GM23338 (cell line): ENCODE measurements around the gene RIMS1. TPM values are rescaled to one million over a fixed set of nuclear protein-coding genes. Genes with fewer than 3 reads are reported as not detected.

Experiments used
- ATAC-seq: fragments of 200-7000 bp; cut with Tn5 transposase; 3 replicates; pipeline ENCODE4 v1.9.1; 2020
- DNase-seq: peaks from one replicate; pipeline ENCODE4 v3.0.0-alpha.2; 2015; ENCODE audit warnings: low spot score
- H2AFZ ChIP-seq: fragments of 200-600 bp; sonication (generic); 2 replicates; pipeline ENCODE4 v1.8.0; 2016; ENCODE audit warnings: antibody characterized with exemption, mild to moderate bottlenecking, moderate library complexity
- H3F3A ChIP-seq: fragments of 200-600 bp; sonication (generic); replicated peaks from 2 replicates; pipeline ENCODE4 v1.8.0; 2017; ENCODE audit warnings: antibody characterized with exemption, mixed run types, low read depth
- H3K27ac ChIP-seq: fragments of 200-600 bp; sonication (generic); 2 replicates; pipeline ENCODE4 v1.6.1; 2016; ENCODE audit warnings: low read depth
- H3K27me3 ChIP-seq: fragments of 200-600 bp; sonication (generic); 2 replicates; pipeline ENCODE4 v1.8.0; 2016; ENCODE audit warnings: mild to moderate bottlenecking, mixed run types, moderate library complexity; ENCODE audit not compliant: insufficient read depth
- H3K36me3 ChIP-seq: fragments of 200-600 bp; sonication (generic); 2 replicates; pipeline ENCODE4 v1.8.0; 2016; ENCODE audit warnings: mild to moderate bottlenecking; ENCODE audit not compliant: insufficient read depth
- H3K4me1 ChIP-seq: fragments of 200-600 bp; sonication (generic); 2 replicates; pipeline ENCODE4 v1.8.0; 2016; ENCODE audit warnings: mild to moderate bottlenecking, moderate library complexity; ENCODE audit not compliant: insufficient read depth
- H3K4me2 ChIP-seq: fragments of 200-600 bp; sonication (generic); 2 replicates; pipeline ENCODE4 v1.7.1; 2017; ENCODE audit warnings: mixed run types
- H3K4me3 ChIP-seq: fragments of 200-600 bp; sonication (generic); 2 replicates; pipeline ENCODE4 v1.6.1; 2016; ENCODE audit warnings: mixed run types
- H3K79me2 ChIP-seq: fragments of 200-600 bp; sonication (generic); replicated peaks from 2 replicates; pipeline ENCODE4 v1.8.0; 2017; ENCODE audit warnings: mild to moderate bottlenecking; ENCODE audit not compliant: insufficient read depth
- H3K9me2 ChIP-seq: fragments of 200-600 bp; sonication (generic); 2 replicates; pipeline ENCODE4 v1.8.0; 2017; ENCODE audit not compliant: insufficient read depth
- H4K20me1 ChIP-seq: fragments of 200-600 bp; sonication (generic); replicated peaks from 2 replicates; pipeline ENCODE4 v1.8.0; 2017; ENCODE audit warnings: mild to moderate bottlenecking; ENCODE audit not compliant: insufficient read depth
- H3K27ac Mint-ChIP-seq: 2 replicates; pipeline ENCODE4 v1.8.0; 2020; ENCODE audit warnings: inconsistent platforms, mild to moderate bottlenecking, moderate library complexity, mixed read lengths
- H3K27me3 Mint-ChIP-seq: 3 replicates; pipeline ENCODE4 v1.8.0; 2022; ENCODE audit warnings: low read depth, mild to moderate bottlenecking, moderate library complexity, mixed read lengths, inconsistent platforms; ENCODE audit not compliant: insufficient read depth, poor library complexity
- H3K36me3 Mint-ChIP-seq: 3 replicates; pipeline ENCODE4 v1.8.0; 2021; ENCODE audit warnings: low read depth, mild to moderate bottlenecking, inconsistent platforms, moderate library complexity, mixed read lengths
- H3K4me1 Mint-ChIP-seq: 3 replicates; pipeline ENCODE4 v1.8.0; 2020; ENCODE audit warnings: mild to moderate bottlenecking, inconsistent platforms, mixed read lengths
- H3K4me3 Mint-ChIP-seq: 3 replicates; pipeline ENCODE4 v1.8.0; 2021; ENCODE audit warnings: moderate library complexity, mild to moderate bottlenecking, inconsistent platforms, mixed read lengths
- H3K9me3 Mint-ChIP-seq: 3 replicates; pipeline ENCODE4 v1.8.0; 2020; ENCODE audit warnings: moderate library complexity, mild to moderate bottlenecking, inconsistent platforms, mixed read lengths
- EZH2phosphoT487 ChIP-seq: fragments of 200-600 bp; sonication (generic); IDR thresholded peaks from one replicate; pipeline ENCODE4 v1.8.1; 2018; ENCODE audit warnings: antibody characterized with exemption; ENCODE audit not compliant: unreplicated experiment
- JUNB ChIP-seq: IDR thresholded peaks from one replicate; pipeline ENCODE4 v1.6.1; 2016; ENCODE audit warnings: antibody characterized with exemption; ENCODE audit not compliant: unreplicated experiment
- NANOG ChIP-seq: IDR thresholded peaks from 2 replicates; pipeline ENCODE4 v1.6.1; 2016; ENCODE audit warnings: antibody characterized with exemption, borderline replicate concordance
- STAT1 ChIP-seq: IDR thresholded peaks from one replicate; pipeline ENCODE4 v1.6.1; 2016; ENCODE audit warnings: antibody characterized with exemption; ENCODE audit not compliant: unreplicated experiment
- ZNF114 ChIP-seq: fragments of 250-450 bp; sonication (Bioruptor Pico); IDR thresholded peaks from 2 replicates; pipeline ENCODE4 v1.5.0; 2020; ENCODE audit warnings: mild to moderate bottlenecking, moderate library complexity
- ZNF331 ChIP-seq: fragments of 250-450 bp; sonication (Bioruptor Pico); IDR thresholded peaks from 2 replicates; pipeline ENCODE4 v1.5.0; 2020; ENCODE audit warnings: low read depth, mild to moderate bottlenecking, moderate library complexity
- polyA plus RNA-seq: library from polyadenylated mRNA; unstranded; fragments of >200 nt; fragmentation: Nextera tagmentation; extraction: Ambion mirVana; gene quantifications from 2 replicates; pipeline ENCODE4 v1.2.1, GENCODE V29; 2016
- total RNA-seq: library from RNA; depleted of rRNA; stranded (reverse); fragments of >200 nt; shearing (Covaris generic); gene quantifications from 2 replicates; pipeline ENCODE4 v1.2.3, GENCODE V29; 2014
- TF ChIP-seq, protein P1 (sequence below): IDR thresholded peaks from 2 replicates; pipeline ENCODE4 v1.6.1; 2016; ENCODE audit warnings: antibody characterized with exemption
- TF ChIP-seq, protein P2 (sequence below): fragments of 250-450 bp; sonication (Bioruptor Pico); IDR thresholded peaks from 2 replicates; pipeline ENCODE4 v1.5.0; 2020; ENCODE audit warnings: mild to moderate bottlenecking, moderate library complexity
- TF ChIP-seq, protein P3 (sequence below): IDR thresholded peaks from one replicate; pipeline ENCODE4 v1.6.1; 2018; ENCODE audit warnings: antibody characterized with exemption; ENCODE audit not compliant: unreplicated experiment

RIMS1 gene
- total and polyA plus RNA-seq, 2 experiments from 2014 or later, result 0.89 to 4.0 TPM

DNA sequence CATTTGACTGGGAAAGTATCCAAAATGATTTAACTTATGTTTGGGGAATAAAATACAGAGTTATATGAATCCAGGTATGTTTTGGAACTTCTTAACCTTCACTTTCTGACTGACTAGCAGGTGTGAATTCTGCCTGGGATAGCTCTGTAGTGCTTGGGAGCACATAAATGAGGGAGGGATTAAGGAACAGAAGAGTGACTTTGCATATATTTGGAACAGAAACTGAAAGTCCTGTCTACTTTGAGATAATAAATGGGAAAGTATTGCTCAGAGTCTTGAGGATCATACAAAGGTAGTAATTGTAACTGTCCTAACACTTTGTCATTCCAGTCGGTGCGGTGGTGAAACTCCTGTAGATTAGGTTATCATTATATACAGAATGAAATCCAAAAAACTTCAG, 317.6 kb downstream of the RIMS1 start:
- Mint-ChIP-seq H3K9me3 (no peaks in the 10 kb centered on the region), H3K36me3 (no peaks in the 10 kb centered on the region), H3K4me1 (peaks cover 13% of the 10 kb centered on the region; the same call in 2 of the 3 replicates), H3K4me3 (no peak overlapping the region), H3K27ac (no peak overlapping the region), H3K27me3 (peaks cover 2% of the 10 kb centered on the region)
- no peaks in the 10 kb centered on the region for H3K36me3 ChIP-seq
- ATAC-seq (no peak), DNase-seq (no peak)
- H3K79me2 ChIP-seq, result no peaks in the 10 kb centered on the region
- H3K27me3 ChIP-seq, result no peaks in the 10 kb centered on the region
- H3K4me3 ChIP-seq, result no peak overlapping the region
- no peaks in the 10 kb centered on the region for H3K9me2 ChIP-seq
- no peaks in the 10 kb centered on the region for H3F3A ChIP-seq
- no peak for TF ChIP-seq EZH2phosphoT487
- no peak for TF ChIP-seq ZNF331 (CRISPR knock-in tag)
- TF ChIP-seq, protein P1, sequence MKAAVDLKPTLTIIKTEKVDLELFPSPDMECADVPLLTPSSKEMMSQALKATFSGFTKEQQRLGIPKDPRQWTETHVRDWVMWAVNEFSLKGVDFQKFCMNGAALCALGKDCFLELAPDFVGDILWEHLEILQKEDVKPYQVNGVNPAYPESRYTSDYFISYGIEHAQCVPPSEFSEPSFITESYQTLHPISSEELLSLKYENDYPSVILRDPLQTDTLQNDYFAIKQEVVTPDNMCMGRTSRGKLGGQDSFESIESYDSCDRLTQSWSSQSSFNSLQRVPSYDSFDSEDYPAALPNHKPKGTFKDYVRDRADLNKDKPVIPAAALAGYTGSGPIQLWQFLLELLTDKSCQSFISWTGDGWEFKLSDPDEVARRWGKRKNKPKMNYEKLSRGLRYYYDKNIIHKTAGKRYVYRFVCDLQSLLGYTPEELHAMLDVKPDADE, result no peak
- TF ChIP-seq, protein P2, sequence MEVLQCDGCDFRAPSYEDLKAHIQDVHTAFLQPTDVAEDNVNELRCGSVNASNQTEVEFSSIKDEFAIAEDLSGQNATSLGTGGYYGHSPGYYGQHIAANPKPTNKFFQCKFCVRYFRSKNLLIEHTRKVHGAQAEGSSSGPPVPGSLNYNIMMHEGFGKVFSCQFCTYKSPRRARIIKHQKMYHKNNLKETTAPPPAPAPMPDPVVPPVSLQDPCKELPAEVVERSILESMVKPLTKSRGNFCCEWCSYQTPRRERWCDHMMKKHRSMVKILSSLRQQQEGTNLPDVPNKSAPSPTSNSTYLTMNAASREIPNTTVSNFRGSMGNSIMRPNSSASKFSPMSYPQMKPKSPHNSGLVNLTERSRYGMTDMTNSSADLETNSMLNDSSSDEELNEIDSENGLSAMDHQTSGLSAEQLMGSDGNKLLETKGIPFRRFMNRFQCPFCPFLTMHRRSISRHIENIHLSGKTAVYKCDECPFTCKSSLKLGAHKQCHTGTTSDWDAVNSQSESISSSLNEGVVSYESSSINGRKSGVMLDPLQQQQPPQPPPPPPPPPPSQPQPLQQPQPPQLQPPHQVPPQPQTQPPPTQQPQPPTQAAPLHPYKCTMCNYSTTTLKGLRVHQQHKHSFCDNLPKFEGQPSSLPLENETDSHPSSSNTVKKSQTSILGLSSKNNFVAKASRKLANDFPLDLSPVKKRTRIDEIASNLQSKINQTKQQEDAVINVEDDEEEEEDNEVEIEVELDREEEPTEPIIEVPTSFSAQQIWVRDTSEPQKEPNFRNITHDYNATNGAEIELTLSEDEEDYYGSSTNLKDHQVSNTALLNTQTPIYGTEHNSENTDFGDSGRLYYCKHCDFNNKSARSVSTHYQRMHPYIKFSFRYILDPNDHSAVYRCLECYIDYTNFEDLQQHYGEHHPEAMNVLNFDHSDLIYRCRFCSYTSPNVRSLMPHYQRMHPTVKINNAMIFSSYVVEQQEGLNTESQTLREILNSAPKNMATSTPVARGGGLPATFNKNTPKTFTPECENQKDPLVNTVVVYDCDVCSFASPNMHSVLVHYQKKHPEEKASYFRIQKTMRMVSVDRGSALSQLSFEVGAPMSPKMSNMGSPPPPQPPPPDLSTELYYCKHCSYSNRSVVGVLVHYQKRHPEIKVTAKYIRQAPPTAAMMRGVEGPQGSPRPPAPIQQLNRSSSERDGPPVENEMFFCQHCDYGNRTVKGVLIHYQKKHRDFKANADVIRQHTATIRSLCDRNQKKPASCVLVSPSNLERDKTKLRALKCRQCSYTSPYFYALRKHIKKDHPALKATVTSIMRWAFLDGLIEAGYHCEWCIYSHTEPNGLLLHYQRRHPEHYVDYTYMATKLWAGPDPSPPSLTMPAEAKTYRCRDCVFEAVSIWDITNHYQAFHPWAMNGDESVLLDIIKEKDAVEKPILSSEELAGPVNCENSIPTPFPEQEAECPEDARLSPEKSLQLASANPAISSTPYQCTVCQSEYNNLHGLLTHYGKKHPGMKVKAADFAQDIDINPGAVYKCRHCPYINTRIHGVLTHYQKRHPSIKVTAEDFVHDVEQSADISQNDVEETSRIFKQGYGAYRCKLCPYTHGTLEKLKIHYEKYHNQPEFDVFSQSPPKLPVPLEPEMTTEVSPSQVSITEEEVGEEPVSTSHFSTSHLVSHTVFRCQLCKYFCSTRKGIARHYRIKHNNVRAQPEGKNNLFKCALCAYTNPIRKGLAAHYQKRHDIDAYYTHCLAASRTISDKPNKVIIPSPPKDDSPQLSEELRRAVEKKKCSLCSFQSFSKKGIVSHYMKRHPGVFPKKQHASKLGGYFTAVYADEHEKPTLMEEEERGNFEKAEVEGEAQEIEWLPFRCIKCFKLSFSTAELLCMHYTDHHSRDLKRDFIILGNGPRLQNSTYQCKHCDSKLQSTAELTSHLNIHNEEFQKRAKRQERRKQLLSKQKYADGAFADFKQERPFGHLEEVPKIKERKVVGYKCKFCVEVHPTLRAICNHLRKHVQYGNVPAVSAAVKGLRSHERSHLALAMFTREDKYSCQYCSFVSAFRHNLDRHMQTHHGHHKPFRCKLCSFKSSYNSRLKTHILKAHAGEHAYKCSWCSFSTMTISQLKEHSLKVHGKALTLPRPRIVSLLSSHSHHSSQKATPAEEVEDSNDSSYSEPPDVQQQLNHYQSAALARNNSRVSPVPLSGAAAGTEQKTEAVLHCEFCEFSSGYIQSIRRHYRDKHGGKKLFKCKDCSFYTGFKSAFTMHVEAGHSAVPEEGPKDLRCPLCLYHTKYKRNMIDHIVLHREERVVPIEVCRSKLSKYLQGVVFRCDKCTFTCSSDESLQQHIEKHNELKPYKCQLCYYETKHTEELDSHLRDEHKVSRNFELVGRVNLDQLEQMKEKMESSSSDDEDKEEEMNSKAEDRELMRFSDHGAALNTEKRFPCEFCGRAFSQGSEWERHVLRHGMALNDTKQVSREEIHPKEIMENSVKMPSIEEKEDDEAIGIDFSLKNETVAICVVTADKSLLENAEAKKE, result no peak
- TF ChIP-seq JUNB, result no peak
- TF ChIP-seq STAT1, result no peak
- TF ChIP-seq, protein P3, sequence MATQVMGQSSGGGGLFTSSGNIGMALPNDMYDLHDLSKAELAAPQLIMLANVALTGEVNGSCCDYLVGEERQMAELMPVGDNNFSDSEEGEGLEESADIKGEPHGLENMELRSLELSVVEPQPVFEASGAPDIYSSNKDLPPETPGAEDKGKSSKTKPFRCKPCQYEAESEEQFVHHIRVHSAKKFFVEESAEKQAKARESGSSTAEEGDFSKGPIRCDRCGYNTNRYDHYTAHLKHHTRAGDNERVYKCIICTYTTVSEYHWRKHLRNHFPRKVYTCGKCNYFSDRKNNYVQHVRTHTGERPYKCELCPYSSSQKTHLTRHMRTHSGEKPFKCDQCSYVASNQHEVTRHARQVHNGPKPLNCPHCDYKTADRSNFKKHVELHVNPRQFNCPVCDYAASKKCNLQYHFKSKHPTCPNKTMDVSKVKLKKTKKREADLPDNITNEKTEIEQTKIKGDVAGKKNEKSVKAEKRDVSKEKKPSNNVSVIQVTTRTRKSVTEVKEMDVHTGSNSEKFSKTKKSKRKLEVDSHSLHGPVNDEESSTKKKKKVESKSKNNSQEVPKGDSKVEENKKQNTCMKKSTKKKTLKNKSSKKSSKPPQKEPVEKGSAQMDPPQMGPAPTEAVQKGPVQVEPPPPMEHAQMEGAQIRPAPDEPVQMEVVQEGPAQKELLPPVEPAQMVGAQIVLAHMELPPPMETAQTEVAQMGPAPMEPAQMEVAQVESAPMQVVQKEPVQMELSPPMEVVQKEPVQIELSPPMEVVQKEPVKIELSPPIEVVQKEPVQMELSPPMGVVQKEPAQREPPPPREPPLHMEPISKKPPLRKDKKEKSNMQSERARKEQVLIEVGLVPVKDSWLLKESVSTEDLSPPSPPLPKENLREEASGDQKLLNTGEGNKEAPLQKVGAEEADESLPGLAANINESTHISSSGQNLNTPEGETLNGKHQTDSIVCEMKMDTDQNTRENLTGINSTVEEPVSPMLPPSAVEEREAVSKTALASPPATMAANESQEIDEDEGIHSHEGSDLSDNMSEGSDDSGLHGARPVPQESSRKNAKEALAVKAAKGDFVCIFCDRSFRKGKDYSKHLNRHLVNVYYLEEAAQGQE, result no peak
- TF ChIP-seq ZNF114 (CRISPR knock-in tag), result no peak
- no peak for TF ChIP-seq NANOG
- peaks cover 8% of the 10 kb centered on the region; the same call in 1 of the 2 replicates for H3K4me1 ChIP-seq
- no peak overlapping the region for H2AFZ ChIP-seq
- no peak overlapping the region for H3K27ac ChIP-seq
- H4K20me1 ChIP-seq, result no peaks in the 10 kb centered on the region
- H3K4me2 ChIP-seq, result no peak overlapping the region
